WTC11 (cell line): ENCODE measurements around the gene LINC00237. TPM values are rescaled to one million over a fixed set of nuclear protein-coding genes. Genes with fewer than 3 reads are reported as not detected.

ENCODE experiments used
- ATAC-seq: fragments of 200-7000 bp; cut with Tn5 transposase; 2 replicates; pipeline ENCODE4 v1.10.0; 2021; ENCODE audit warnings: mild to moderate bottlenecking, moderate library complexity
- CTCF ChIA-PET: fragments of 300-600 bp; sonication (Branson Sonifier 250); formaldehyde crosslinking; loops from one replicate; lab custom pipeline; 2021; ENCODE audit warnings: antibody characterized with exemption; lab: Charles Lee
- POLR2A ChIA-PET: fragments of 350-600 bp; sonication (Branson Sonifier 250); formaldehyde crosslinking; loops from one replicate; lab custom pipeline; 2021; ENCODE audit warnings: antibody characterized with exemption; lab: Charles Lee
- DNase-seq: peaks from one replicate; pipeline ENCODE4 v3.0.0; 2021; ENCODE audit warnings: low spot score
- H3K27ac Mint-ChIP-seq: 2 replicates; pipeline ENCODE4 v1.8.0; 2021; ENCODE audit warnings: mixed read lengths
- H3K27me3 Mint-ChIP-seq: 2 replicates; pipeline ENCODE4 v1.8.0; 2021; ENCODE audit warnings: low read depth, mild to moderate bottlenecking, moderate library complexity, mixed read lengths
- H3K36me3 Mint-ChIP-seq: 2 replicates; pipeline ENCODE4 v1.8.0; 2021; ENCODE audit warnings: mixed read lengths
- H3K4me1 Mint-ChIP-seq: 2 replicates; pipeline ENCODE4 v1.8.0; 2022; ENCODE audit warnings: mixed read lengths
- H3K4me3 Mint-ChIP-seq: 2 replicates; pipeline ENCODE4 v1.8.0; 2021; ENCODE audit warnings: mild to moderate bottlenecking, moderate library complexity, mixed read lengths
- H3K9me3 Mint-ChIP-seq: 2 replicates; pipeline ENCODE4 v1.8.0; 2021; ENCODE audit warnings: mixed read lengths
- ETV6 ChIP-seq: sonication (generic); formaldehyde crosslinking; IDR thresholded peaks from 2 replicates; pipeline ENCODE4 v1.8.1; 2022; ENCODE audit warnings: mild to moderate bottlenecking, missing genetic modification reagents
- IRF1 ChIP-seq: sonication (generic); formaldehyde crosslinking; IDR thresholded peaks from 2 replicates; pipeline ENCODE4 v1.8.0; 2023; ENCODE audit warnings: missing genetic modification reagents
- JAZF1 ChIP-seq: fragments of 250-450 bp; sonication (Bioruptor Pico); IDR thresholded peaks from 2 replicates; pipeline ENCODE4 v1.9.0; 2021; ENCODE audit warnings: moderate library complexity, mild to moderate bottlenecking, inconsistent platforms
- JUN ChIP-seq: sonication (generic); formaldehyde crosslinking; IDR thresholded peaks from 2 replicates; pipeline ENCODE4 v1.8.0; 2023; ENCODE audit warnings: mild to moderate bottlenecking, missing genetic modification reagents
- NR1H2 ChIP-seq: sonication (generic); formaldehyde crosslinking; IDR thresholded peaks from 2 replicates; pipeline ENCODE4 v1.9.0; 2021; ENCODE audit warnings: mild to moderate bottlenecking, moderate library complexity, missing genetic modification reagents
- SP1 ChIP-seq: sonication (generic); formaldehyde crosslinking; conservative IDR thresholded peaks from 2 replicates; pipeline ENCODE4 v1.8.1; 2022; ENCODE audit warnings: missing genetic modification reagents
- STAT6 ChIP-seq: sonication (generic); formaldehyde crosslinking; conservative IDR thresholded peaks from 2 replicates; pipeline ENCODE4 v1.8.1; 2023; ENCODE audit warnings: mild to moderate bottlenecking, low read depth, missing genetic modification reagents, moderate library complexity
- ZNF138 ChIP-seq: sonication (generic); formaldehyde crosslinking; conservative IDR thresholded peaks from 2 replicates; pipeline ENCODE4 v1.8.1; 2022; ENCODE audit warnings: mild to moderate bottlenecking, moderate library complexity, missing genetic modification reagents
- ZNF232 ChIP-seq: sonication (generic); formaldehyde crosslinking; IDR thresholded peaks from 2 replicates; pipeline ENCODE4 v1.8.0; 2022; ENCODE audit warnings: mild to moderate bottlenecking, missing genetic modification reagents
- ZNF317 ChIP-seq: sonication (generic); formaldehyde crosslinking; IDR thresholded peaks from 2 replicates; pipeline ENCODE4 v1.8.1; 2023; ENCODE audit warnings: low read depth, mild to moderate bottlenecking, moderate library complexity, missing genetic modification reagents, borderline replicate concordance
- ZNF423 ChIP-seq: fragments of 250-450 bp; sonication (Bioruptor Pico); IDR thresholded peaks from 2 replicates; pipeline ENCODE4 v2.1.2; 2022; ENCODE audit warnings: mild to moderate bottlenecking, moderate library complexity
- ZNF425 ChIP-seq: fragments of 250-450 bp; sonication (Bioruptor Pico); conservative IDR thresholded peaks from 2 replicates; pipeline ENCODE4 v1.9.0; 2021; ENCODE audit warnings: mild to moderate bottlenecking
- ZNF671 ChIP-seq: fragments of 250-450 bp; sonication (Bioruptor Pico); IDR thresholded peaks from 2 replicates; pipeline ENCODE4 v1.8.0; 2021; ENCODE audit warnings: mild to moderate bottlenecking
- ZSCAN18 ChIP-seq: fragments of 250-450 bp; sonication (Bioruptor Pico); IDR thresholded peaks from 2 replicates; pipeline ENCODE4 v2.1.2; 2022; ENCODE audit warnings: mild to moderate bottlenecking, moderate library complexity
- total RNA-seq: library from RNA; stranded (reverse); gene quantifications from 3 replicates; pipeline ENCODE4 v1.2.3, GENCODE V29; 2021
- TF ChIP-seq, protein P1 (sequence below): fragments of 250-450 bp; sonication (Bioruptor Pico); IDR thresholded peaks from 2 replicates; pipeline ENCODE4 v1.9.0; 2021; ENCODE audit warnings: moderate library complexity, mild to moderate bottlenecking, inconsistent platforms, borderline replicate concordance
- TF ChIP-seq, protein P2 (sequence below): sonication (generic); formaldehyde crosslinking; IDR thresholded peaks from 2 replicates; pipeline ENCODE4 v1.8.1; 2022; ENCODE audit warnings: mild to moderate bottlenecking, moderate library complexity, missing genetic modification reagents
- TF ChIP-seq, protein P3 (sequence below): sonication (generic); formaldehyde crosslinking; conservative IDR thresholded peaks from 2 replicates; pipeline ENCODE4 v1.8.1; 2022; ENCODE audit warnings: mild to moderate bottlenecking, missing genetic modification reagents
- TF ChIP-seq, protein P4 (sequence below): sonication (generic); formaldehyde crosslinking; IDR thresholded peaks from 2 replicates; pipeline ENCODE4 v1.8.1; 2022; ENCODE audit warnings: missing genetic modification reagents, borderline replicate concordance

LINC00237 gene
- total RNA-seq, 1 experiment from 2014 or later, result 3.1 TPM

- POLR2A ChIA-PET, result interaction anchor here (0.6 kb wide), 1 partner anchor 12 kb away, joined by 7 read pairs; no protein-coding TSS in a partner anchor
- TF ChIP-seq, protein P1, sequence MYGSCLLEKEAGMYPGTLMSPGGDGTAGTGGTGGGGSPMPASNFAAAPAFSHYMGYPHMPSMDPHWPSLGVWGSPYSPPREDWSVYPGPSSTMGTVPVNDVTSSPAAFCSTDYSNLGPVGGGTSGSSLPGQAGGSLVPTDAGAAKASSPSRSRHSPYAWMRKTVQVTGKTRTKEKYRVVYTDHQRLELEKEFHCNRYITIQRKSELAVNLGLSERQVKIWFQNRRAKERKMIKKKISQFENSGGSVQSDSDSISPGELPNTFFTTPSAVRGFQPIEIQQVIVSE, result no peak
- TF ChIP-seq, protein P2, sequence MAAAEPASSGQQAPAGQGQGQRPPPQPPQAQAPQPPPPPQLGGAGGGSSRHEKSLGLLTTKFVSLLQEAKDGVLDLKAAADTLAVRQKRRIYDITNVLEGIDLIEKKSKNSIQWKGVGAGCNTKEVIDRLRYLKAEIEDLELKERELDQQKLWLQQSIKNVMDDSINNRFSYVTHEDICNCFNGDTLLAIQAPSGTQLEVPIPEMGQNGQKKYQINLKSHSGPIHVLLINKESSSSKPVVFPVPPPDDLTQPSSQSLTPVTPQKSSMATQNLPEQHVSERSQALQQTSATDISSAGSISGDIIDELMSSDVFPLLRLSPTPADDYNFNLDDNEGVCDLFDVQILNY (CRISPR knock-in tag), result no peak
- no peaks in the 10 kb centered on the region for H3K9me3 Mint-ChIP-seq
- H3K27me3 Mint-ChIP-seq, result no peaks in the 10 kb centered on the region
- no peaks in the 10 kb centered on the region for H3K4me1 Mint-ChIP-seq
- CTCF ChIA-PET, result no interaction called here
- no peak overlapping the region for H3K27ac Mint-ChIP-seq
- DNase-seq (no peak), ATAC-seq (no peak)
- H3K4me3 Mint-ChIP-seq, result no peak overlapping the region
- peaks cover 6% of the 10 kb centered on the region; the same call in 1 of the 2 replicates for H3K36me3 Mint-ChIP-seq
Measured at GRCh38 chr20:21146215-21146614, 40.1 kb upstream of the LINC00237 start.

GRCh38 chr20:21145424-21145823 lies 39.3 kb upstream of the LINC00237 start:
- TF ChIP-seq ZNF423 (no peak), JAZF1 (no peak), ZNF671 (CRISPR knock-in tag) (no peak), ETV6 (CRISPR knock-in tag) (no peak), ZNF232 (CRISPR knock-in tag) (no peak), ZSCAN18 (CRISPR knock-in tag) (no peak), ZNF138 (CRISPR knock-in tag) (no peak), ZNF425 (CRISPR knock-in tag) (no peak), NR1H2 (CRISPR knock-in tag) (no peak), IRF1 (CRISPR knock-in tag) (no peak), JUN (CRISPR knock-in tag) (no peak), SP1 (CRISPR knock-in tag) (no peak), STAT6 (CRISPR knock-in tag) (no peak), ZNF317 (CRISPR knock-in tag) (no peak)
- TF ChIP-seq, protein P3, sequence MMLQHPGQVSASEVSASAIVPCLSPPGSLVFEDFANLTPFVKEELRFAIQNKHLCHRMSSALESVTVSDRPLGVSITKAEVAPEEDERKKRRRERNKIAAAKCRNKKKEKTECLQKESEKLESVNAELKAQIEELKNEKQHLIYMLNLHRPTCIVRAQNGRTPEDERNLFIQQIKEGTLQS (CRISPR knock-in tag), result no peak
- TF ChIP-seq, protein P4, sequence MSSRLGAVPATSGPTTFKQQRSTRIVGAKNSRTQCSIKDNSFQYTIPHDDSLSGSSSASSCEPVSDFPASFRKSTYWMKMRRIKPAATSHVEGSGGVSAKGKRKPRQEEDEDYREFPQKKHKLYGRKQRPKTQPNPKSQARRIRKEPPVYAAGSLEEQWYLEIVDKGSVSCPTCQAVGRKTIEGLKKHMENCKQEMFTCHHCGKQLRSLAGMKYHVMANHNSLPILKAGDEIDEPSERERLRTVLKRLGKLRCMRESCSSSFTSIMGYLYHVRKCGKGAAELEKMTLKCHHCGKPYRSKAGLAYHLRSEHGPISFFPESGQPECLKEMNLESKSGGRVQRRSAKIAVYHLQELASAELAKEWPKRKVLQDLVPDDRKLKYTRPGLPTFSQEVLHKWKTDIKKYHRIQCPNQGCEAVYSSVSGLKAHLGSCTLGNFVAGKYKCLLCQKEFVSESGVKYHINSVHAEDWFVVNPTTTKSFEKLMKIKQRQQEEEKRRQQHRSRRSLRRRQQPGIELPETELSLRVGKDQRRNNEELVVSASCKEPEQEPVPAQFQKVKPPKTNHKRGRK (CRISPR knock-in tag), result no peak
- Mint-ChIP-seq H3K4me1 (no peaks in the 10 kb centered on the region), H3K9me3 (no peaks in the 10 kb centered on the region), H3K36me3 (peaks cover 6% of the 10 kb centered on the region; the same call in 1 of the 2 replicates), H3K27me3 (no peaks in the 10 kb centered on the region), H3K4me3 (no peak overlapping the region), H3K27ac (no peak overlapping the region)
- DNase-seq (no peak), ATAC-seq (no peak)
- CTCF ChIA-PET, result no interaction called here
- POLR2A ChIA-PET, result no interaction called here
